OCI-LY7 (cell line): ENCODE data around the gene SLC9A3. TPM values are rescaled to one million over a fixed set of nuclear protein-coding genes. Genes with fewer than 3 reads are reported as not detected.

ENCODE experiments used
- BruUV-seq: library from RNA; stranded (reverse); fragments of 400-500 nt; replicated peaks from 2 replicates; lab custom pipeline; 2021; lab: Mats Ljungman, UMichigan
- CTCF ChIA-PET: fragments of 300-600 bp; sonication (Branson Sonifier 250); formaldehyde crosslinking; loops from one replicate; lab custom pipeline; 2022; ENCODE audit warnings: antibody characterized with exemption; ENCODE audit not compliant: unreplicated experiment; lab: Charles Lee
- POLR2A ChIA-PET: fragments of 300-600 bp; sonication (Branson Sonifier 250); formaldehyde crosslinking; loops from one replicate; lab custom pipeline; 2022; ENCODE audit warnings: antibody characterized with exemption; lab: Charles Lee
- DNase-seq: peaks from one replicate; pipeline ENCODE4 v3.0.0-alpha.2; 2015; ENCODE audit warnings: low spot score
- H2AFZ ChIP-seq: fragments of 200-600 bp; sonication (generic), shearing (Covaris generic); 2 replicates; pipeline ENCODE4 v1.6.1; 2014; ENCODE audit warnings: mild to moderate bottlenecking, antibody characterized with exemption, low read length, moderate library complexity
- H3K27ac ChIP-seq: fragments of 200-600 bp; sonication (generic); 2 replicates; pipeline ENCODE4 v1.5.1; 2014; ENCODE audit warnings: mixed run types, low read depth, mild to moderate bottlenecking, moderate library complexity, low read length, inconsistent platforms; ENCODE audit not compliant: poor library complexity, severe bottlenecking
- H3K36me3 ChIP-seq: fragments of 200-600 bp; sonication (generic); 2 replicates; pipeline ENCODE4 v1.6.1; 2014; ENCODE audit warnings: mild to moderate bottlenecking, antibody characterized with exemption, low read length, moderate library complexity, mixed read lengths; ENCODE audit not compliant: insufficient read depth
- H3K4me1 ChIP-seq: fragments of 200-600 bp; sonication (generic); 2 replicates; pipeline ENCODE4 v1.5.1; 2014; ENCODE audit warnings: mild to moderate bottlenecking, low read length; ENCODE audit not compliant: insufficient read depth, poor library complexity, severe bottlenecking
- H3K4me2 ChIP-seq: fragments of 200-600 bp; sonication (generic); 2 replicates; pipeline ENCODE4 v1.6.1; 2014; ENCODE audit warnings: mild to moderate bottlenecking, low read length
- H3K4me3 ChIP-seq: fragments of 200-600 bp; sonication (generic); 2 replicates; pipeline ENCODE4 v1.5.1; 2014; ENCODE audit warnings: mild to moderate bottlenecking, low read depth, low read length; ENCODE audit not compliant: poor library complexity, severe bottlenecking
- H3K79me2 ChIP-seq: fragments of 200-600 bp; sonication (generic); 2 replicates; pipeline ENCODE4 v1.6.1; 2016; ENCODE audit warnings: low read depth, mild to moderate bottlenecking, low read length, moderate library complexity, mixed read lengths; ENCODE audit not compliant: insufficient read depth
- H3K9me2 ChIP-seq: fragments of 200-600 bp; sonication (generic); 2 replicates; pipeline ENCODE4 v1.6.1; 2016; ENCODE audit warnings: mild to moderate bottlenecking, low read length, mixed read lengths; ENCODE audit not compliant: insufficient read depth
- H3K9me3 ChIP-seq: fragments of 200-600 bp; sonication (generic); 2 replicates; pipeline ENCODE4 v1.6.1; 2014; ENCODE audit warnings: mild to moderate bottlenecking, mixed run types, low read length, mixed read lengths
- H4K20me1 ChIP-seq: fragments of 200-600 bp; sonication (generic); 2 replicates; pipeline ENCODE4 v1.6.1; 2014; ENCODE audit warnings: mild to moderate bottlenecking, antibody characterized with exemption, low read length, moderate library complexity, mixed read lengths; ENCODE audit not compliant: insufficient read depth
- EZH2phosphoT487 ChIP-seq: fragments of 200-600 bp; sonication (generic); IDR thresholded peaks from 2 replicates; pipeline ENCODE4 v1.6.1; 2018; ENCODE audit warnings: low read depth, borderline replicate concordance, mild to moderate bottlenecking, mixed run types, antibody characterized with exemption, low read length, moderate library complexity, mixed read lengths
- intact Hi-C: fragments of 100-400 bp; cut with micrococcal nuclease; formaldehyde crosslinking; loops from one replicate; pipeline ENCODE4 v1.10.0; 2022; ENCODE audit not compliant: unreplicated experiment
- total RNA-seq, 2 experiments: library from RNA; depleted of rRNA in 1 of 2; stranded (reverse); fragments of >200 nt in 1 of 2; shearing (Covaris generic) in 1 of 2; gene quantifications; 2 replicates each; pipeline ENCODE4 v1.2.3, GENCODE V29; 2014 to 2022
- TF ChIP-seq, protein P1 (sequence below): fragments of 200-600 bp; sonication (generic); conservative IDR thresholded peaks from 2 replicates; pipeline ENCODE4 v1.5.1; 2014; ENCODE audit warnings: mild to moderate bottlenecking, antibody characterized with exemption, low read length, moderate library complexity, mixed read lengths

The SLC9A3 gene
- total RNA-seq, 2 experiments from 2014 or later: 2.0 to 4.3 TPM

GRCh38 chr5:527646-528628, 3.7 kb upstream of the SLC9A3 start:
- no peaks in the 10 kb centered on the region for H3K9me3 ChIP-seq
- H3K79me2 ChIP-seq: no peaks in the 10 kb centered on the region
- no peak overlapping the region for H2AFZ ChIP-seq
- peaks cover 24% of the 10 kb centered on the region for H3K4me1 ChIP-seq
- H3K9me2 ChIP-seq: no peaks in the 10 kb centered on the region
- H4K20me1 ChIP-seq: no peaks in the 10 kb centered on the region
- no TSS peak for BruUV-seq
- no peak overlapping the region for H3K4me2 ChIP-seq
- no peak for TF ChIP-seq EZH2phosphoT487
- TF ChIP-seq, protein P1, sequence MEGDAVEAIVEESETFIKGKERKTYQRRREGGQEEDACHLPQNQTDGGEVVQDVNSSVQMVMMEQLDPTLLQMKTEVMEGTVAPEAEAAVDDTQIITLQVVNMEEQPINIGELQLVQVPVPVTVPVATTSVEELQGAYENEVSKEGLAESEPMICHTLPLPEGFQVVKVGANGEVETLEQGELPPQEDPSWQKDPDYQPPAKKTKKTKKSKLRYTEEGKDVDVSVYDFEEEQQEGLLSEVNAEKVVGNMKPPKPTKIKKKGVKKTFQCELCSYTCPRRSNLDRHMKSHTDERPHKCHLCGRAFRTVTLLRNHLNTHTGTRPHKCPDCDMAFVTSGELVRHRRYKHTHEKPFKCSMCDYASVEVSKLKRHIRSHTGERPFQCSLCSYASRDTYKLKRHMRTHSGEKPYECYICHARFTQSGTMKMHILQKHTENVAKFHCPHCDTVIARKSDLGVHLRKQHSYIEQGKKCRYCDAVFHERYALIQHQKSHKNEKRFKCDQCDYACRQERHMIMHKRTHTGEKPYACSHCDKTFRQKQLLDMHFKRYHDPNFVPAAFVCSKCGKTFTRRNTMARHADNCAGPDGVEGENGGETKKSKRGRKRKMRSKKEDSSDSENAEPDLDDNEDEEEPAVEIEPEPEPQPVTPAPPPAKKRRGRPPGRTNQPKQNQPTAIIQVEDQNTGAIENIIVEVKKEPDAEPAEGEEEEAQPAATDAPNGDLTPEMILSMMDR: no peak
- POLR2A ChIA-PET: no interaction called here
- intact Hi-C loops: no loop called here
- H3K27ac ChIP-seq: no peak overlapping the region
- CTCF ChIA-PET: no interaction called here
- H3K36me3 ChIP-seq: no peaks in the 10 kb centered on the region
- no peak overlapping the region for H3K4me3 ChIP-seq
- DNase-seq: no peak

GRCh38 chr5:526456-527088, 2.3 kb upstream of the SLC9A3 start:
- Histone ChIP-seq H3K9me3 (no peaks in the 10 kb centered on the region), H3K79me2 (no peaks in the 10 kb centered on the region), H3K27ac (no peak overlapping the region), H3K9me2 (no peaks in the 10 kb centered on the region), H3K36me3 (no peaks in the 10 kb centered on the region), H3K4me1 (peaks cover 24% of the 10 kb centered on the region), H2AFZ (no peak overlapping the region), H3K4me2 (no peak overlapping the region), H3K4me3 (no peak overlapping the region), H4K20me1 (no peaks in the 10 kb centered on the region)
- ChIA-PET POLR2A (no interaction called here), CTCF (no interaction called here)
- BruUV-seq: no TSS peak
- TF ChIP-seq EZH2phosphoT487: no peak
- TF ChIP-seq, protein P1: no peak
- intact Hi-C loops: no loop called here
- no peak for DNase-seq

DNA sequence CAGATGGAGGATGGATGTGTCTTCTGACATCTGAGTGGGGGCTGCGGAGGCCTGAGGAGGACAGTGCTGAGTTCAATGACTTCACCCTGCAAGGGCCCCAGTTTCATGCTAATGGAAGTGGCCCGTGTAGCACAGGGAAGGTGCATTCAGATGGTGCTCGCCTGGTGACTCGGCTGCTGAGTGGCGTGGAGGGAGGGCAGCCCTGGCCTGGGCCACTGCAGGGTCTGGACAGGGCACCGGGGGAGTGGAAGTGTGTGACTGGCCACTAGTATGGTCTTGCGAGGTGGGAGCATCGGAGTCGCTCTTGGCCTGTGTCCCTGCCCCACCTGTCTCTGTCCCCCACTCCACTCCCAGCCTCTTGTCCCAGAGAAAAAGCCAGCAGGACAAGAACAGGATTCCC, 1.7 kb upstream of the SLC9A3 start:
- no peak overlapping the region for H3K4me2 ChIP-seq
- DNase-seq: no peak

More for the DNA sequence above, 1.7 kb upstream of the SLC9A3 start:
- no peak overlapping the region for H2AFZ ChIP-seq
- H3K4me1 ChIP-seq: peaks cover 24% of the 10 kb centered on the region
- H3K9me3 ChIP-seq: no peaks in the 10 kb centered on the region
- H3K36me3 ChIP-seq: no peaks in the 10 kb centered on the region
- intact Hi-C loops: no loop called here
- no peaks in the 10 kb centered on the region for H3K9me2 ChIP-seq
- H4K20me1 ChIP-seq: no peaks in the 10 kb centered on the region
- POLR2A ChIA-PET: no interaction called here
- CTCF ChIA-PET: no interaction called here
- no peak overlapping the region for H3K27ac ChIP-seq
- no peaks in the 10 kb centered on the region for H3K79me2 ChIP-seq
- H3K4me3 ChIP-seq: no peak overlapping the region
- BruUV-seq: no TSS peak
- no peak for TF ChIP-seq EZH2phosphoT487
- TF ChIP-seq, protein P1: no peak
